Activated T-cell treated with anti-CD3 and anti-CD28 coated beads, Interleukin-2, amount 50 U/mL, for 48 hours (primary cell): ENCODE measurements around the gene NFIC.
A peak's percentile ranks its signal among the peaks of the same experiment; 100 is the strongest.

Source experiments
- DNase-seq, 2 experiments: peaks; one replicate each; pipeline ENCODE4 v3.0.0-alpha.2; 2020

Gene NFIC

GRCh38 chr19:3359919-3360420, 6.4 kb upstream of the NFIC start:
- peak in 1 of 2 experiments; percentile 51 for DNase-seq

DNA sequence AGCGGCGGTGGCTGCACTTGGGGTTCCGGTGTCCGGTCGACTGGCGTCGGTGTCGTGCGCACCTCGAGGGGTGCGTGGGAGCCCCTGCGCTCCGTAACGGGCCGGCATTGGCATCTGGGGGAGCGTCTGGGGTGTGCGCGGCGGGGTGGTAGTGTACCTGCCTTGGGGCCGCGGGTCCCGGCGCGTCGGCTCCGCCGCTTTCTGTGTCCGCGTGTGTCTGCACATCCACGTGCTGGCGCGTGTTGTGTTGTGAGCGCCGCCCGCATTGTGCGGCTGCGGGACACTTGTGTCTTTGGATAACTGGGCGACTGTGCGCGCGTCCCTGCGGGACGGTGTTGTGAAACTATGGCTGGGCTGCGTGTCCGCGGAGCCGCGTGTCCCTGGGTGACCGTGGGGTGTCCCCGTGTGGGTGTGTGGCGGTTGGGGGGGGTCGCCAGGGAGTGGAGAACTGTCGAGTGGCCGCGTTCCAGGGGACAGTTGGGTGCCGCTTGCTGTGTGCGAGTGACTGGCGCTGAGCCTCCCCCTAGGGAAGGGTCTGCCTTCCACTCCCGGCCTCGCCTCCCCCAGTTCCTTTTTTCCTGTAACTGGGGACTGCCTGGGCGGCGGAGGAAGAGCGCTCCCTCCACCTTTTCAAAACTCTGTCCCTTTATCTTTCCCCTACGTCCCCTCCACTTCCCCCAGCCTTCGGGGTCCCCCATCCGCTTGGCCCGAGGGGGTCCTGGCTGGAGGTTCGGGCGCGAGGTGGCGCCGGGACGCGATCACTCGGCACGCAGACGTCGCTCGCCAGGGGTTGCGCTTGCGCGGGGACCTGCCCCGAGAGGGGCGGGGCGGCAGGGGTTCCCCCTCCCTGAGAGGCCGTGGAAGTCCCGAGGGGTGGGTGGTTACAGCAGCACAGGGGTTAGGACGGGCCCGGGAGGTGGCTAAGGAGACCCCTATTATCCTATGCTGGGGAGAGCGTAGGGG, 5.7 kb upstream of the NFIC start:
- peak; percentile 81 to 85 for DNase-seq

GRCh38 chr19:3361384-3362216, 4.8 kb upstream of the NFIC start:
- peak; percentile 24 to 32 for DNase-seq

DNA sequence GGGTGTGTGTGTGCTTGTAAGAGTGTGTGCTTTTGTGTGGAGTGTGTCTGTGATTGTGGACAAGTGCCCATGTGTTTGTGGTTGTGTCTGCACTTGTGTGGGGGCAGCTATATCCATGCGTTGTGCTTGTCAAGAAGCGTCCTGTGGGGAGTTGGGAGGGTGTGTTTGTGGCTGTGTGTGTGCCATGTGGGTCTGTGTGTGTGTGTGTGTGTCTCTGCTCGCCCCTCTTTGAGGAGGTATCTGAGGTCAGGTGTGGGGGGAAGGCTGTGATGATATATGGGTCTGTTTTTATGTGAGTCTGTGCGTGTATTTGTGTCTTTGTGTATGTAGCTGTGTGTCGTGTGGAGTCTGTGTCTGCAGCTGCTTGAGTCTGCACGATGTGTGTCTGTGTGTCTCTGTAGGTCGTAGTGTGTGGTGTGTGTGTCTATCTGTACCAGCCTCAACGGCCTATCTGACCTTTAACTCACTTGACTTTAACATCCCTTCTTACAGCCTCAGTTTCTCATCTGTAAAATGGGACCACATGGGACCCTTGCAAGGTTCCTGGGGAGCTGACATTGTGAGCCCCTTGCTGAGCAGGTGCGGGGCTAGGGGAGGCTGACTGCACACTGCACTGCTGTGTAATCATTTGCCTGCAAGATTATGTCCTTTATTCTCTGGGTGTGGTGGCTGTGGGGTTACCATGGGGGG, 4.0 kb upstream of the NFIC start:
- DNase-seq: no peak

DNA sequence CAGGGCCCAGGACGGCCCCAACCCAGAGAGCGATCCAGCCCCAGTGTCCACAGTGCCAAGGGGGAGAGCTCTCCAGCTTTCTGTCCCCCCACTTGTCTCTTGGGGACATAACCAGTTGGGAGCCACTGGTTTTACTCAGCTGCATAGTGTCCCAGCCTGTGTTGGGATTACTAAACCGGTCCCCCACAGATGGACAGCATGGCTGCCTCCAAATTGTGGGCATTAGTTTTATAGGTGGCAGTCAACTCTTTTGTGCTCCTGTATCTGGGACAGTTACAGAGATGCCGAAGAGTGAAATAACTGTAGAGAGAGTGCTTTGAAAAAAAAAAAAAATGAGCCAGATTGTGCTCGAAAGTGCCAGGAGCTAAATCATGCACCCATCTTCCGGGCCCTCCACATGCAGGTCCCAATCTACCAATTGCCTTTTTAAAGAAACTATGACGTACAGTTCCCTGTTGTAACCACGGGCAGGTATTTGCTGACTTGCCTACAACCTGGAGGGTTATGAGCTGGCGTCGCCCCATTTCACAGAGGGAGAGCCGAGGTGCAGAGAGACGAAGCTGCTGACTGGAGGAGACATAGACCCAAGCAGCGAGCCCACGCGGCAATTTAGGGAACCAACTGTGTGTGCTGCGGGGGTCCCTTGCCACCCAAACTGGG, 2.4 kb upstream of the NFIC start:
- no peak for DNase-seq

- DNase-seq: no peak
These were observed 1.9 kb upstream of the NFIC start for GRCh38 chr19:3364501-3364858.

DNA sequence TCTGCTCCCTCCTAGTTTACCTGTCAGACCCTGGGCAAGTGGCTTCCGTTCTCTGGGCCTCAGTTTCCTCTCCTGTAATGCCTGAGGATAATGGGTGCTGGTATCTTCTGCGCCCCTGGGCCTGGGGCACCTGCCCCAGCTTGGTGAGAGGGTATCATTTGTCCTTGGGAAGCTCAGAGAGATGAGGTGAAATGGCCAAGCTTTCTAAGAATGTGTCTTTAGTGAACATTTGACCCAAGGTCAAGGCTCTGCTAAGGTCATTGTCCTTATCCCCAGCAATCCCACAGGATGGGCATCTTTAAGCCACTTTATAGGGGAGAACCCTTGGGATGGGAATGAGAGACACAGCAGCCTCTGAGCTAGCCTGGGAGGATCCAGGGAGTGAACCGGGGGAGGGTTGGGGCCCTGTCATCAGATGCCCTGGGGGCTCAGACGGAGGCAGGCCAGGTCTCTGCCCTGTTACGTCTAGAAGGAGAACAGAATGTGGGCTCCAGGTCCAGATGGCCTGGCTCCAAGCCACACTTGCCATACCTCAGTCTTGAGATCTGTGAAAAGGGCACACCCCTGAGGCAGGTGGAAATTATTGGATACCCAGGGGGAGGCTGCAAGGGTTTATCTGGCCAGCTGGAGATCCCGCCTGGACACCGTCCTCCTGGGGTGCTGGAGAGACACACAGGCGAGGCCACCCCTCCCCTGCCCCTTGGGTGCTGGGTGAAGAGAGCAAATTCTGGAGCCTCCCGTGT, 1.1 kb upstream of the NFIC start:
- DNase-seq: peak in 1 of 2 experiments; percentile 30

DNA sequence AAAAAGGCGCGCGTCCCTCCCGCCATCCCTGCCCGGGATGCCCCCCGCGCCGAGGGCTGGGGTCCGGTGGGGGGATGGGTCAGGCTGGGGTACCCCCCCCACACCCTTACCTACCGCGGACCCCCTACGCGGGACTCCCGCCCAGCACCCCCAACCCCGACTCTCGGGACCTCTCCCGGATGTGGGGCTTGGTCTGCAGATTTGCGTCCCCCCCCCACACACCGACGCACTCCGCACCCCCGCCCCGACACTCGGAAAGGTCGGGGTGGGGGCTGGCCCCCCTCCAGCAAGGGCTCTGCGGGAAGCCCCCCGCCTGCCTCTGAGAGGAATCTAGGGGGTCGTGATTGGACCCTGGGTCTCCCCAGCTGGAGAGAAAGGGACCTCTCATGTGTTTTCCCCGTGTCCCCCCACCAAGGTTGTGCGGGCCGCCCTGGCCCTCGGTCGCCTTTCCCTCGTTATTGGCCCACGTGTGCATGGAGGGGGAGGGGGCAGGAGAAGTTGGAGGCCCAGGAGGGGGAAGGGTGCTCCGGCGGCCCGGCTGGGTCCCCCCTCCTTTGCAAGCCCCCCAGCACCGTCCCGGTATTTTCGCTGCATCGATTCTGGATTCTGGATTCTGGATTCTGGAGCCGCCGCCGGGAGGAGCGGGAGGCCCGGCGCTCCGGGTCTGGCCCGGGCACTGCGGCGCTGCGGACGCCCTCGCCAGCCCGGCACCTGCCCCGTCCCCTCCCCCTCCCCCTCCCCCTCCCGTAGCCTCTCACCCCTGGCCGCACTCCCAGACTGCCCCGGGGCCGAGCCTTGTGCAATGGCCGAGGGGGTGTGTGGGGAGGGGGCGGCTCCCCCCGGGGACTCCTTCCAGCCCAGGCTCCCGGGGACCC, 607 bp downstream of the NFIC start:
- DNase-seq: peak; percentile 50 to 54

DNA sequence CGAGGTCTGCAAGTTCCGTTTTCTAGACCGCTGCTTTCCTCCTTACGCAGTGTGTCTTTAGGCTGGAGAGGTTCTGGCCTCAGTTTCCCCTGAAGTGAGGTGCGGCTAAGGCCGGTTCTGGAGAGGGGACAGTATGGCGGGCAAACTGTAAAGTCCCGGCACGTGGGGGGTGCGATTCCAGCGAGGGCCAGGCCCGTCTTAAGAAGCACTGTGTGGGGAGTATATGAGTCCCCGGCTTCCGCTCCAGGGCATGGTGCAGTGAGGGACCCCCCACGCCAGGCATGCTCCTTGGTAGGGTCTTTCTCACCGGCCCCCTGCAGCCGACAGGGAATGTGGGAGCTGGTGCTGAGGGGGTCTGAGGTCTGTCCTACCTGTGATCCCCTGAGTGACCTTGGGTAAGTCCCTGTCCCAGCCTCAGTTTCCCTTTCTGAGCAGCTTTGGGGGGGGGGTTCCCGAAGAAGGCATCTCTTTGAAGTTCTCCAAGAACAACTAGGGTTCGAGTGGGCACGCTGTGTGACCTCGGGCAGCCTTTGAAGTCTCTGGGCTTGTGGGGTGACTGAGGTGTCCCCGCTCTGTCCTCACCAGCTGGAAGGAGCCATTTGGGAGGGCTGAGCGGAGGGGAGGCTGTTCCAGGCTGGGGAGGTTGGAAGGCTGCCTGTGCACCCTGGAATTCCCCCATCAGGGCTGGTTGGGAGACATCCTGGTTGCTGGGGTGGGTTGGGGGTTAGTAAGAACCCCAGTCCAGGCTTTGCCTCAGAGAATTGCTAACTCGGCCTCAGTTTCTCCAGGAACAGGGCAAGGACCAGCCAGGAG, 1.5 kb downstream of the NFIC start:
- peak in 1 of 2 experiments; percentile 27 for DNase-seq

GRCh38 chr19:3368441-3368795, 2.0 kb downstream of the NFIC start:
- no peak for DNase-seq

DNA sequence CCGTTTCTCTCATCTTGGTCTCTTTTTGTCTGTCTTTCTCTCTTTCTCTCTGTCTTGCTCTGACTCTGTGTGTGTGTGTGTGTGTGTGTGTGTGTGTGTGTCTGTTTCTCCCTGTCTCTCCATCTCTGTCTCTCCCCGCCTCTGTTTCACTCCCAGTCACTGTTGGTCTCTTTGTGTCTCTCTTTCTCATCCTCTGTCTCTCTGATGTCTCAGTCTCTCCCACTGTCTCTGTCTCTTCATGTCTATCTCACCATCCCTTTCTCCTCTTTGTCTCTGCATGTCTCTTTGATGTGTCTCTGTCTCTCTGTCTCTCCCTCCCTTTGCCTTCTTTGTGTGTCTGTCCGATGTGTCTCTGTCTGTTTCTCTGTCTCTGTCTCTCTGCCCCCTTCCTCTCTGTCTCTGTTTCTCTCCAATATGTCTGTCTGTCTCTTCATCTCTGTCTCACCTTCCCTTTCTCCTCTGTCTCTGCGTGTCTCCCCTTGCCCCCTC, 2.5 kb downstream of the NFIC start:
- DNase-seq: no peak

DNA sequence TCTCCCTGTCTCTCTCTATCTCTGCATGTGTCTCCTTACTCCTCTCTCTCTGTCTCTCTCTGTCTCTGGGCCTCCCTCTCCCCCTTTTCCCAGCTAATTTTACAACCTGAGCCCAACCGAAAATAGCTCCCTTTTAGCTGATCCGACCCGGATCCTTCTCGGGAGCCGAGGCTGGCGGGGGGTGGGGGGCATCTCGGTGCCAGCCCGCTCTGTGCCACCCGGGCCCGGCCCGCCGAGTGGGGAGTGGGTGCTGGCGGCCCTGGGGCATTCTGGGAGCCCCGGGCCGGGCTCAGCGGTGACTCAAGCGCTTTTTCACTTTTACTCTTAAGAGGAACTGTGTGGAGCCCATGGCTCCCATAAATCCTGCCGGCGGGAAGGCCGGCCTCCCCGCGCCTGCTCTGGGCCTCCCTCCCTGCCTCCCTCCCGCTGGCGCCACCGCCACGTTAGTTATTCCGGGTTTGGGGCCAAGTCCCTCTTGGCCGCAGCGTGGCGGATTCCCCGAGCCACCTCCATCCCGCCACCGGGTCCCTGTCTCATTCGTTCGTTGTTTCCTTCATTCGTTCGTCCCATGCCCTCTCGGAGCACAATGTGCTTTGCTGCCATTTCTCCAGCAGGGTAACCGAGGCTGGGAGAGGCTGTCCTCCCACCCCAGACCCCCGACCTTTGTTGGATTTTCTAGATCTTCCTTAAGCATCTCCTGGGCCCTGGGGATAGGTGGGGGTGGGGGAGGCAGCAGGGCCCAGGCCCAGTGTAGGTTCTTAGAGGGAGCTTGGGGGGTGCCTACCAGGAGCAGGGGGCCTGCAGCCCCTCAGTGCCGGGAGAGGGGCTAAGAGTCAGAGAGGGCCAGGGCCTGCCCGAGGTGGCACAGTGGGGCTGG, 3.2 kb downstream of the NFIC start:
- DNase-seq: peak in 1 of 2 experiments; percentile 33

DNA sequence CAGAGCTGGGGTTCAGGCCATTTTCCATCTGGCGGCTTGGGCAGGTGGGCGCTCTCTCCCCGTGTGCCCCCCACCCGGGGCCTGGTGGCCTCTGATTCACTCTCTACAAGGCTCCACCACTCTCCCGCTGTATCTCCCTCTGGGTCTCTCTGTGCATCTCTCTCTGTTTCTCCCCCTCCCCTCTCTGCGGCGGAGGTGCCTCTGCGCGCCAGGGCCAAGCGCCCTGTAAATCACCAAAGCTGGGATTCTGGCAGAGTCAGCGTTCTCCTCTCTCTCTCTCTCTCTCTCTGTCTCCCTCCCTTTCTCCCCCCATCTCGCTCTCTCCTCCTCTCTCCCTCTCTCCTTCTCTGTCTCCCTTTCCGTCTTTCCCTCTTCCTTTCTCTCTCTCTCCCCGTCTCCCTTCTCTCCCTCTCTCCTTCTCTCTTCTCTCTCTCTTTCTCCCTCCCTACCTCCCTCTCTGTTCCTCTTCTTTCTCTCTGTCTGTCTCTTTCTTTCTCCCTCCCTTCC, 3.9 kb downstream of the NFIC start:
- no peak for DNase-seq

DNA sequence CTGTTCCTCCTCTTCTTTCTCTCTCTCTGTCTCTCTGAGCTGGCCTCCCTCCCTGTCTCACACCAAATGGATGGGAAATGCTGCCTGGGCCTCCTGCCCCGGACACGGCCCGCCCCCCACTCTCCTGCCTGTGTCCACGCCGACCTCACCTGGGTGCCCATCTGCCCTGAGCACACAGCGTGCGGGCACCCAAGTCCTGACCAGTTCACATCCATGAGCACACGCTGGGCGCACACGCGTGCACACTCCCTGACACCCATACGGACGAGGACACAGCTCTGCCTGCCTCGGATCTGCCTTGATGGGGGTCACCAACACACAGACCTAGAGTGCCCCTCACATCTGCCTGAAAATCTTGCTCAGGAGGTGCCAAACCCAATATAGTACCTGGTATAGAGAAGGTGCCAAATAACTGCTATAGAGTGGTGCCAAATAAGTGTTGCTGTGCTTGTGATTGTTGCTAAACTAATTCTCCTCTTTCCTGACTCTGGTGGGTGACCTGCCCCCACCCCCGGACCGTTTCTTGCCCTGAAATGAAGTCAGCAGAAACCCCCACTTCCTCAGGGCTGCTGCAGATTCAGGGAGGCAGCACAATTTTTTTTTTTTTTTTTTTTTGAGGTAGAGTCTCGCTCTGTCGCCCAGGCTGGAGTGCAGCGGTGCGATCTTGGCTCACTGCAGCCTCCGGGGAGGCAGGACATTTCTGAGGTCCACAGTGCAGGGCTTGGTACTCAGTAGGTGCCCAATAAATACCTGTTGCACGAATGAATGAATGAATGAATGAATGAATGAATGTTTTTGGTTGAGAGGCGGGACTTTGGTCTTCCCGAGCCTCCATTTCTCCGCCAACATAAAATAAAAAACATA, 4.6 kb downstream of the NFIC start:
- DNase-seq: no peak

GRCh38 chr19:3372413-3372812, 6.0 kb downstream of the NFIC start:
- DNase-seq: no peak

DNA sequence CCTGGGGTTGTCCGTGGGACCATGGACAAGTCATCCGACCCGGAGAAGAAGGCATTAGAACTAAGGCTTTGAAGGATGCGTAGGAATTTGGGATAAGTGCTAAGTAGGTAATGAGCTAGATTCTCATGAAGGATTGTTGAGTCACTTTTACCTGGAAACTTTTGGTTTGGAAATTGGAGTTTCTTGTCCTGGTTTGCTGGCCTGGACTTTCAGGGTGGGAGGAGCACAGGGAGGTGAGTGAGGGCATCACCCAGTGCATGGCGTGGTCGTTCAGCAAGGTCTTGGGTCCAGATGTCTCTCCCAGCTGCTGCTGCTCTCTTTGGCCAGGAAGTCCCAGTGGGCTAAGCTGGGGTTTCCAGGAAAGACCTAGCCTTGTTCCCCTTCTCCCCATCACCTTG, 7.6 kb downstream of the NFIC start:
- DNase-seq: no peak

GRCh38 chr19:3374369-3375112, 8.2 kb downstream of the NFIC start:
- DNase-seq: no peak
